Upper lobe of right lung (tissue), 1 donor: ENCODE results near the gene LRRN2. TPM values are rescaled to one million over a fixed set of nuclear protein-coding genes. Genes with fewer than 3 reads are reported as not detected.

Source experiments
- ATAC-seq: fragments of 200-7000 bp; cut with Tn5 transposase; one replicate; pipeline ENCODE4 v1.9.1; 2020; ENCODE audit warnings: mild to moderate bottlenecking, moderate library complexity
- DNase-seq: peaks from one replicate; pipeline ENCODE4 v3.0.0-alpha.2; 2020
- H3K27ac ChIP-seq: fragments of 200-600 bp; one replicate; pipeline ENCODE4 v1.8.0; 2022
- H3K27me3 ChIP-seq: fragments of 200-600 bp; one replicate; pipeline ENCODE4 v1.8.0; 2022; ENCODE audit warnings: mild to moderate bottlenecking
- H3K36me3 ChIP-seq: fragments of 200-600 bp; one replicate; pipeline ENCODE4 v1.8.0; 2022
- H3K4me1 ChIP-seq: fragments of 200-600 bp; one replicate; pipeline ENCODE4 v1.8.0; 2022
- H3K4me3 ChIP-seq: fragments of 200-600 bp; one replicate; pipeline ENCODE4 v1.8.0; 2022; ENCODE audit warnings: mild to moderate bottlenecking
- H3K9me3 ChIP-seq: fragments of 200-600 bp; one replicate; pipeline ENCODE4 v1.8.0; 2022
- intact Hi-C: fragments of 100-400 bp; cut with DNase I; formaldehyde crosslinking; loops from one replicate; pipeline ENCODE4 v1.11.0; 2022
- total RNA-seq: library from RNA; stranded (reverse); fragmentation: NEBNext Ultra II Directional; extraction: Animal tissue kit (Norgen Biotek cat#: 25700); gene quantifications from one replicate; pipeline ENCODE4 v1.2.1, GENCODE V29; 2021
- TF ChIP-seq, protein P1 (sequence below): fragments of 200-600 bp; IDR thresholded peaks from one replicate; pipeline ENCODE4 v1.8.0; 2022; ENCODE audit warnings: antibody characterized with exemption
- donor health status: DM: no; HTN: yes; CAD: no; lungs with severe emphysema.

LRRN2 gene
- total RNA-seq, 1 donor from 2014 or later, result 3.2 TPM

DNA sequence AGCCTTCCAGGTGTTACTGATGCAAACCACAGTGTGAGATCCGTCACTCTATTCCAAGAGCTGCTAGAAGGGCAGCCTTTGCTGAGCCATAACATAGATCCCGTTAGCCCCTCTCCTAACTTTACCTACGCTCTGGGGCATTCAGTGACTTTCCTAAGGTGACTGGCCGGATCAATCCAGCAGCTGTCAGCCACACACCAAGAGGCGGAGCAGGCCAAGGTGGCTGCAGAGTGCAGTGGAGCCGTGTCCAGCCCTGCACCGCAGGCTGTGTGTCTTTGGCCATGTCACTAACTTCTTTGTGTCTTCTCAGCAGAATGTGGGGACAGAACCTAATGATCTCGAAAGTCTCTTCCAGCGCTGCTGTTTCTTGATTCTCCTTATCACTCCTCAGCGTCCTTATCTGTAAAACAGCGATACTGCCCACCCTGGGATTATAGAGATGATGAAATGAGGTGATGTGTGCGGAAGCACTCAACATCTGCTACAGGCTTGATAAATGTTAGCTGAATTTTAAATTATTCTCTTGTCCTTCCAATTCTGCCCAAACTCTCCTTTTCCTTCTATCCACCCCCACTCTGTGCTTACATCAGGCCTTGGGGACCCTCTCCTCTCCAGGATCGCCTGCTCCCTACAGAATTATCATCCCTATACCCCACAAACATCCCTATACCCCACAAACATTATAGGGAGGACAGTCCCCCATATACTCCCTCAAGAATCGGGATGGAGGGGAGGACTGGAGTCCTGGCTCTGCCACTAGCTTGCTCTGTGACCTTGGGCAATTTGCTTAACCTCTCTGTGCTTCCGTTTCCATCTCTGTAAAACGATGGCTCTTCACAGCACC lies 25.8 kb upstream of the LRRN2 start:
- Histone ChIP-seq H3K4me1 (peaks cover 7% of the 10 kb centered on the region), H3K9me3 (no peaks in the 10 kb centered on the region), H3K36me3 (no peaks in the 10 kb centered on the region), H3K27ac (no peak overlapping the region), H3K27me3 (peaks cover 22% of the 10 kb centered on the region), H3K4me3 (no peak overlapping the region)
- TF ChIP-seq, protein P1, sequence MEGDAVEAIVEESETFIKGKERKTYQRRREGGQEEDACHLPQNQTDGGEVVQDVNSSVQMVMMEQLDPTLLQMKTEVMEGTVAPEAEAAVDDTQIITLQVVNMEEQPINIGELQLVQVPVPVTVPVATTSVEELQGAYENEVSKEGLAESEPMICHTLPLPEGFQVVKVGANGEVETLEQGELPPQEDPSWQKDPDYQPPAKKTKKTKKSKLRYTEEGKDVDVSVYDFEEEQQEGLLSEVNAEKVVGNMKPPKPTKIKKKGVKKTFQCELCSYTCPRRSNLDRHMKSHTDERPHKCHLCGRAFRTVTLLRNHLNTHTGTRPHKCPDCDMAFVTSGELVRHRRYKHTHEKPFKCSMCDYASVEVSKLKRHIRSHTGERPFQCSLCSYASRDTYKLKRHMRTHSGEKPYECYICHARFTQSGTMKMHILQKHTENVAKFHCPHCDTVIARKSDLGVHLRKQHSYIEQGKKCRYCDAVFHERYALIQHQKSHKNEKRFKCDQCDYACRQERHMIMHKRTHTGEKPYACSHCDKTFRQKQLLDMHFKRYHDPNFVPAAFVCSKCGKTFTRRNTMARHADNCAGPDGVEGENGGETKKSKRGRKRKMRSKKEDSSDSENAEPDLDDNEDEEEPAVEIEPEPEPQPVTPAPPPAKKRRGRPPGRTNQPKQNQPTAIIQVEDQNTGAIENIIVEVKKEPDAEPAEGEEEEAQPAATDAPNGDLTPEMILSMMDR, result no peak
- no peak for ATAC-seq
- DNase-seq, result no peak
- intact Hi-C loops, result no loop called here

DNA sequence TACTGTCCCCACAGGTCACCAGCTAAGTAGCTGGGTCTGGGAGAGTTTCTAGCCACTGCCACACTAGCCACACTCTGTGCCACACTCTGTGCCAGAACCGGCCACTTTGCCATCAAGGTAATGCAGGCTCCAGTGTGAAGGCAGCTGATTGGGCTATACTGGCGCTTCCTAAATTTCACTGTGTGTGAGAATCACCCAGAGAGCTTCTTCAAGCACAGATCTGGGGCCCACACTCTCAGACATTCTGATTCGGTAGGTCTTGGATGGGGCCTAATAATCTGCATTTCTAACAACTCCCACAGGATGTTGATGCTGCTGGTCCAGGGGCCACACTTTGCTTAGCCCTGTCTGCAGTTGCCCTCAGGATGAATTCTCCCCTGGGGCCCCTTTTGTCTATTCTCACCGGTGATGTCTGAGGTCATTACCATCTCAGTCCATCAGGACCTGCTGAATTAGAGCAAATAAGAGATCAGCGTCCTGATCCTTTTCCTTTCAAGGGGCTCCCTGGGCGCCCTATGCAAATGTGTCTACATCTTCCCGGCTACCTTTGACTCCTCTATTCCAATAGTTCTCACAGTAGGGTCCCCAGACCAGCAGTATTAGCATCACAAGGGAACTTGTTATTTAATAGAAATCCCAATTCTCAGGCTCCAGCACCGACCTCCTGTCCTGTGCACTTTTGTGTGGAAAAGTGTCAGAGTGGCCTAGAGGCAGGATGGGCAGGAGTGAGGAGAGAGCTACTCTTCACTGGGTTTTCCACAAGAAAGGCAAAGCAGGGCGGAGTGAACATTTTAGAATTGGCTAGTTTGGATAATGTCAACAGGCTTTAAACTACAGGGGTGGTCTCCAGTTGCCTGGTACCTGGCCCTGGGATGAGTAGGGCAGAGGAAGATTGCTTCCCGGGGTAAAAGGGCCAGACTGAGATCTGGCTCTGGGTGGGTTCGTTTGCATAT lies 24.7 kb upstream of the LRRN2 start:
- H3K4me1 ChIP-seq, result peaks cover 7% of the 10 kb centered on the region
- no peak overlapping the region for H3K4me3 ChIP-seq
- peaks cover 22% of the 10 kb centered on the region for H3K27me3 ChIP-seq
- H3K36me3 ChIP-seq, result no peaks in the 10 kb centered on the region
- ATAC-seq, result no peak
- H3K27ac ChIP-seq, result no peak overlapping the region
- no peaks in the 10 kb centered on the region for H3K9me3 ChIP-seq
- no peak for DNase-seq
- TF ChIP-seq, protein P1, result no peak
- intact Hi-C loops, result no loop called here

DNA sequence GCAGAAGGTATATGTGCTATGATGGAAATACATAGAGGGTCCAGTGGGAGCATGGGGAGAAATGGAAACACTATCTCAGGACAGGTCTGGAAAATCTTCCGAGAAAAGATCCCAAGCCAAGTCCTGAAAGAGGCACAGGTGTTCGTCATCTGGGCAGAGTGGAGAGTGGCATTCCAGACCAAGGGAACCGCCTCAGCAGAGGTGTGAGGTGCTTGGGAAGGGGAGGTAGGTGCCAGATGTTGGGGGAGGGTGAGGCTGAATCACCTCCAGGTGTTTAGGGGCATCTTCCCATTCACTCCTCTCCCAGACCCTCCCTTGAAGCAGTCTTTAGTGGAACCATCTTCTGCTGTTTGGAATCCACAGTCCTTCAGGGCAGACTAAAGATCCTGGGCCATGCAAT lies 23.5 kb upstream of the LRRN2 start:
- no peak overlapping the region for H3K4me3 ChIP-seq
- intact Hi-C loops, result no loop called here
- no peaks in the 10 kb centered on the region for H3K36me3 ChIP-seq
- TF ChIP-seq, protein P1, result no peak
- DNase-seq (no peak), ATAC-seq (no peak)
- no peaks in the 10 kb centered on the region for H3K9me3 ChIP-seq
- H3K27ac ChIP-seq, result no peak overlapping the region
- H3K4me1 ChIP-seq, result peaks cover 7% of the 10 kb centered on the region
- peaks cover 22% of the 10 kb centered on the region for H3K27me3 ChIP-seq

DNA sequence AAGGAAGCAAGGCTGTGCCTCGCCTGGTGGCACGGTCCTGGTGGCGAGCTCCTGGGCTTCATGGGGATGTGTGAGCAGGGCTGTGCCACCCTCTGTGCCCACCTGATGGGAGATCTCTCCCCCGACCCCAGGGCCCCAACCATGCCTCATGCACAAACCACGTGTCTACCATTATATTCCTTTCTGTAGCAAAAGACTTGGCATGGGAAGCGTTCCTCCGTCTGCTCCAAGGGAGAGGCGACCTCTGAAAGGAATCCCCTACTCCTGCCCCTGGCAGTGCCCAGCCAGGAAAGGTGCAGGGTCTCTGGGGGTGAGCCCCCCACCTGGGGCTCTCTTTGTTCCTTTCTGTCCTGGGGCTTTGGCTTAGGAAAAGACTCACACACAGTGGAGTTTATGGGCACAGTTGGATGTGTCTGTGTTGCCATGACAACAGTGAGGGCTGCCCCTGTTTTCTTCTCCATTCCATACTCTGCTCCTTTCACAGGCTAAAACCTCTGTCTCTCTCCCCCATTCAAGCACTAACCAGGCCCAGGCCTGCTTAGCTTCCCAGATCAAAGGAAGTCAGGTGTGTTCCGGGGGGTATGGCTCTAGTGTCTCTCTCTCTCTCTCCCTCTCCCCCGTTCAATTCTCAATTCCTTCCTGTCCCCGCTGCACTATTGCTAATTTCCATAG lies 21.4 kb upstream of the LRRN2 start:
- Histone ChIP-seq H3K27me3 (peaks cover 8% of the 10 kb centered on the region), H3K36me3 (no peaks in the 10 kb centered on the region), H3K27ac (no peak overlapping the region), H3K9me3 (no peaks in the 10 kb centered on the region), H3K4me1 (peaks cover under 1% of the 10 kb centered on the region), H3K4me3 (no peak overlapping the region)
- intact Hi-C loops, result no loop called here
- no peak for DNase-seq
- ATAC-seq, result no peak
- TF ChIP-seq, protein P1, result no peak
